HG03342 (cell line): ENCODE results near the gene TCF25.
"Not testable (repeated sequence)": the region's sequence is repeated elsewhere in the genome, so short reads cannot be mapped to it uniquely, and the experiment has no call there.

Experiments
- ATAC-seq: cut with Tn5 transposase; IDR thresholded peaks from one replicate; pipeline ENCODE4 v1.9.1; 2021; ENCODE audit warnings: mild to moderate bottlenecking, moderate library complexity; ENCODE audit not compliant: unreplicated experiment

TCF25 gene

GRCh38 chr16:89879123-89879522 is 5.7 kb downstream of the TCF25 start:
- ATAC-seq, result not testable (repeated sequence)

GRCh38 chr16:89880477-89881367 is 7.3 kb downstream of the TCF25 start:
- no peak for ATAC-seq

GRCh38 chr16:89881368-89881730 is 8.0 kb downstream of the TCF25 start:
- ATAC-seq, result no peak

GRCh38 chr16:89883346-89884040 is 10.1 kb downstream of the TCF25 start:
- no peak for ATAC-seq

GRCh38 chr16:89884041-89884421 is 10.6 kb downstream of the TCF25 start:
- ATAC-seq, result no peak

GRCh38 chr16:89887243-89887642 is 13.9 kb downstream of the TCF25 start:
- ATAC-seq, result no peak

- no peak for ATAC-seq
These were observed 16.8 kb downstream of the TCF25 start for GRCh38 chr16:89890200-89890599.

- ATAC-seq, result no peak
These were observed 17.7 kb downstream of the TCF25 start for GRCh38 chr16:89890886-89891657.

- no peak for ATAC-seq
These were observed 18.8 kb downstream of the TCF25 start for GRCh38 chr16:89892055-89892630.

GRCh38 chr16:89892635-89893034 is 19.2 kb downstream of the TCF25 start:
- no peak for ATAC-seq

- ATAC-seq, result no peak
These were observed 20.5 kb downstream of the TCF25 start for GRCh38 chr16:89893642-89894548.

GRCh38 chr16:89895482-89896250 is 22.3 kb downstream of the TCF25 start:
- ATAC-seq, result no peak

GRCh38 chr16:89897204-89897603 is 23.8 kb downstream of the TCF25 start:
- no peak for ATAC-seq

GRCh38 chr16:89898201-89898967 is 25.0 kb downstream of the TCF25 start:
- ATAC-seq, result no peak

GRCh38 chr16:89899879-89900481 is 26.6 kb downstream of the TCF25 start:
- no peak for ATAC-seq

GRCh38 chr16:89900885-89901284 is 27.5 kb downstream of the TCF25 start:
- no peak for ATAC-seq

- ATAC-seq, result no peak
These were observed 29.6 kb downstream of the TCF25 start for GRCh38 chr16:89902980-89903379.

- ATAC-seq, result no peak
These were observed 30.6 kb downstream of the TCF25 start for GRCh38 chr16:89903908-89904515.
